GM21526 (cell line): Measurements from ENCODE around the gene CLNK.

Experiments
- ATAC-seq: cut with Tn5 transposase; IDR thresholded peaks from one replicate; pipeline ENCODE4 v1.9.1; 2021; ENCODE audit warnings: moderate library complexity; ENCODE audit not compliant: unreplicated experiment, low FRiP score

The CLNK gene

GRCh38 chr4:10701702-10702460, 17.3 kb upstream of the CLNK start:
- no peak for ATAC-seq

- no peak for ATAC-seq
Measured at GRCh38 chr4:10701161-10701560, 16.6 kb upstream of the CLNK start.

- ATAC-seq = no peak
Measured at GRCh38 chr4:10698172-10698571, 13.6 kb upstream of the CLNK start.

GRCh38 chr4:10697086-10697485, 12.5 kb upstream of the CLNK start:
- ATAC-seq = no peak

GRCh38 chr4:10696253-10696652, 11.7 kb upstream of the CLNK start:
- no peak for ATAC-seq

GRCh38 chr4:10694828-10695209, 10.3 kb upstream of the CLNK start:
- ATAC-seq = no peak

GRCh38 chr4:10694151-10694827, 9.7 kb upstream of the CLNK start:
- ATAC-seq = no peak

- ATAC-seq = no peak
Measured at GRCh38 chr4:10691651-10692050, 7.1 kb upstream of the CLNK start.

GRCh38 chr4:10690185-10690907, 5.8 kb upstream of the CLNK start:
- peak; percentile 37 for ATAC-seq

- ATAC-seq = no peak
Measured at GRCh38 chr4:10688846-10689245, 4.3 kb upstream of the CLNK start.

GRCh38 chr4:10688022-10688421, 3.5 kb upstream of the CLNK start:
- ATAC-seq = peak; percentile 43

- no peak for ATAC-seq
Measured at GRCh38 chr4:10687526-10687925, 3.0 kb upstream of the CLNK start.

GRCh38 chr4:10682397-10682796, 2.2 kb downstream of the CLNK start:
- no peak for ATAC-seq

GRCh38 chr4:10677796-10678497, 6.6 kb downstream of the CLNK start:
- ATAC-seq = peak; percentile 47

GRCh38 chr4:10673817-10674369, 10.7 kb downstream of the CLNK start:
- peak; percentile 65 for ATAC-seq

GRCh38 chr4:10672379-10672778, 12.2 kb downstream of the CLNK start:
- no peak for ATAC-seq

- ATAC-seq = no peak
Measured at GRCh38 chr4:10671799-10672198, 12.8 kb downstream of the CLNK start.

- ATAC-seq = peak; percentile 86
Measured at GRCh38 chr4:10671366-10671765, 13.2 kb downstream of the CLNK start.

- no peak for ATAC-seq
Measured at GRCh38 chr4:10670321-10670720, 14.2 kb downstream of the CLNK start.

- no peak for ATAC-seq
Measured at GRCh38 chr4:10667701-10668326, 16.8 kb downstream of the CLNK start.
